Left lung (tissue), 10 donors: ENCODE measurements around the gene CLECL1. TPM values are rescaled to one million over a fixed set of nuclear protein-coding genes. Genes with fewer than 3 reads are reported as not detected.

ENCODE experiments used
- ATAC-seq: fragments of 200-7000 bp; cut with Tn5 transposase; one replicate; pipeline ENCODE4 v1.9.1; 2020; ENCODE audit warnings: moderate library complexity
- DNase-seq, 4 donors: peaks; one replicate each; pipeline ENCODE4 v3.0.0-alpha.2; 2013 to 2020
- H3K27ac ChIP-seq, 2 donors: fragments of 200-600 bp; sonication (generic) in 1 of 2; one replicate each; pipeline versions ENCODE4 v1.5.0 to v1.8.0; 2020 to 2021
- H3K27me3 ChIP-seq, 2 donors: fragments of 200-600 bp; sonication (generic) in 1 of 2; one replicate each; pipeline versions ENCODE4 v1.5.0 to v1.8.0; 2020 to 2021
- H3K36me3 ChIP-seq, 2 donors: fragments of 200-600 bp; sonication (generic) in 1 of 2; one replicate each; pipeline versions ENCODE4 v1.5.0 to v1.8.0; 2020 to 2021
- H3K4me1 ChIP-seq, 2 donors: fragments of 200-600 bp; one replicate each; pipeline ENCODE4 v1.8.0; 2021
- H3K4me3 ChIP-seq, 2 donors: fragments of 200-600 bp; sonication (generic) in 1 of 2; one replicate each; pipeline versions ENCODE4 v1.5.0 to v1.8.0; 2020 to 2021; ENCODE audit warnings: mild to moderate bottlenecking in 1 of 2
- H3K9me3 ChIP-seq, 2 donors: fragments of 200-600 bp; sonication (generic) in 1 of 2; one replicate each; pipeline versions ENCODE4 v1.5.0 to v1.8.0; 2020 to 2021
- intact Hi-C, 2 donors: fragments of 100-400 bp; cut with DNase I; formaldehyde crosslinking; loops; one replicate each; pipeline versions ENCODE4 v1.11.2 to v1.14.2; 2022
- polyA plus RNA-seq, 6 donors: library from polyadenylated mRNA; unstranded; fragments of 120-200 nt; gene quantifications; one replicate each; pipeline ENCODE4 v1.2.1, GENCODE V29; 2013; ENCODE audit not compliant: insufficient read length in 6 of 6
- total RNA-seq, 2 donors: library from RNA; stranded (reverse); fragmentation: NEBNext Ultra II Directional; extraction: Animal tissue kit (Norgen Biotek cat#: 25700); gene quantifications; one replicate each; pipeline ENCODE4 v1.2.1, GENCODE V29; 2021
- TF ChIP-seq, protein P1 (sequence below), 2 donors: fragments of 200-600 bp; sonication (generic) in 1 of 2; IDR thresholded peaks; one replicate each; pipeline versions ENCODE4 v1.5.0 to v1.8.0; 2021; ENCODE audit warnings: antibody characterized with exemption in 2 of 2
- donor health status: DM: no; HTN: yes; CAD: no.
- donor health status: DM: no; HTN: no; CAD: no.

CLECL1 gene
- total and polyA plus RNA-seq, 8 donors = 0.15 to 0.52 (median 0.37) TPM; not detected in 2

DNA sequence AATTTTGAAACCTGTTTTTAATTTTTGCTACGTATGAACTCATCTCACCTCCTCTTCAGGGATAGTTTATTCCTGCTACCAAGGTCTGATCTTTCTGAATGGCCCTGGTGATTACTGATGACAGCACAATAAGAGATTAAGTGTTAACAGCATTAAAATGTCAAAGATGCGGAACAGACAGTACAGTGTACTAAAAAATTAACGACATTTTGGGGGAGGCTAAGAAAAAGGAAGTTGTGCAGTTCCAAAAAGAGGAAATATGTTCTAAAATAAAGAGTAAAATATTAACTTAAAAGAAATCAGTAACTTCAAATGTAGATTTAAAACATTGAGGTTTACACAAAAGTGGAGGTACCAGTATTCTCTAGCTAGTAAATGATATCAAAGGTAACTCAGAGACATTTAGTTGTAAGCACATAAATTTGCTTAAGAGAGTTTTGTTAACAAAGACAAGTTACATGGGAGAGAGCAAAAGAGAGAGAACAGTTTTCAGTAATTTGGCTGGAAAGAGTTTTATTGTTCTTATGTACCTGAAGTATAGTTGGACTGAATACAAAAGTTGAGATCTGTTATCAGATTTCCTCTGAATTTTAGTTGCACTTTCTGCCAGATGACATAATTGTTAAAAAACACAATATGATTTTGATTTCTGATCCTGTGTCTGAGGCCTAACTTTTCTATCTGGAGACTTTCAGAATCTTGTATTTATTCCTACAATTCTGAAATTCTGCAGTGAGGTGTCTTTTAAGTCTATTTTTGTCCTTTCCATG lies 4.2 kb upstream of the CLECL1 start:
- H3K4me1 ChIP-seq = peaks cover 0 to 19% of the 10 kb centered on the region in 2 donors
- ATAC-seq = peak; percentile 51
- H3K4me3 ChIP-seq = no peak overlapping the region
- H3K9me3 ChIP-seq = no peaks in the 10 kb centered on the region
- TF ChIP-seq, protein P1, sequence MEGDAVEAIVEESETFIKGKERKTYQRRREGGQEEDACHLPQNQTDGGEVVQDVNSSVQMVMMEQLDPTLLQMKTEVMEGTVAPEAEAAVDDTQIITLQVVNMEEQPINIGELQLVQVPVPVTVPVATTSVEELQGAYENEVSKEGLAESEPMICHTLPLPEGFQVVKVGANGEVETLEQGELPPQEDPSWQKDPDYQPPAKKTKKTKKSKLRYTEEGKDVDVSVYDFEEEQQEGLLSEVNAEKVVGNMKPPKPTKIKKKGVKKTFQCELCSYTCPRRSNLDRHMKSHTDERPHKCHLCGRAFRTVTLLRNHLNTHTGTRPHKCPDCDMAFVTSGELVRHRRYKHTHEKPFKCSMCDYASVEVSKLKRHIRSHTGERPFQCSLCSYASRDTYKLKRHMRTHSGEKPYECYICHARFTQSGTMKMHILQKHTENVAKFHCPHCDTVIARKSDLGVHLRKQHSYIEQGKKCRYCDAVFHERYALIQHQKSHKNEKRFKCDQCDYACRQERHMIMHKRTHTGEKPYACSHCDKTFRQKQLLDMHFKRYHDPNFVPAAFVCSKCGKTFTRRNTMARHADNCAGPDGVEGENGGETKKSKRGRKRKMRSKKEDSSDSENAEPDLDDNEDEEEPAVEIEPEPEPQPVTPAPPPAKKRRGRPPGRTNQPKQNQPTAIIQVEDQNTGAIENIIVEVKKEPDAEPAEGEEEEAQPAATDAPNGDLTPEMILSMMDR (IDR thresholded peaks at IDR 0.05) = no peak
- no peaks in the 10 kb centered on the region for H3K36me3 ChIP-seq
- no peak for DNase-seq
- intact Hi-C loops = no loop called here
- peak overlapping the region; percentile 43 to 69 for H3K27ac ChIP-seq
- no peaks in the 10 kb centered on the region for H3K27me3 ChIP-seq

DNA sequence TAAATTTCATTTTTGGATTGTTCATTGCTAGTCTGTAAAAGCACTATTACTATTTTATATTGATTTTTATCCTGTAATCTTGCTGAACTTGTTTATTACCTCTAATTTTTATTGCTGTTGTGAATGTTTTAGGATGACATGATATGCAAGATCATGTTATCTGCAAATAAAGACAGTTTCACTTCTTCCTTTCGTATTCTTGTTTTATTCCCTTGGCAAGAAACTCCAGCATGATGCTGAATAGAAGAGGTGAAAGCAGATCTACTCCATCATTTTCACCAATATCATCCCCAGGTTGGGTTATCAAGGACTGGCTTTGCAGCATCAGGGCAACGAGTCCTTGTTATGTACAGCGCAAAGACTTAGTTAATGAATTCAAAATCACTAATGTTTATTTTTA lies 2.7 kb upstream of the CLECL1 start:
- no peak for ATAC-seq
- no peaks in the 10 kb centered on the region for H3K9me3 ChIP-seq
- no peaks in the 10 kb centered on the region for H3K27me3 ChIP-seq
- H3K4me3 ChIP-seq = no peak overlapping the region
- TF ChIP-seq, protein P1 (IDR thresholded peaks at IDR 0.05) = no peak
- DNase-seq = no peak
- peaks cover 0 to 19% of the 10 kb centered on the region in 2 donors for H3K4me1 ChIP-seq
- H3K36me3 ChIP-seq = no peaks in the 10 kb centered on the region
- no peak overlapping the region for H3K27ac ChIP-seq
- intact Hi-C loops = no loop called here

DNA sequence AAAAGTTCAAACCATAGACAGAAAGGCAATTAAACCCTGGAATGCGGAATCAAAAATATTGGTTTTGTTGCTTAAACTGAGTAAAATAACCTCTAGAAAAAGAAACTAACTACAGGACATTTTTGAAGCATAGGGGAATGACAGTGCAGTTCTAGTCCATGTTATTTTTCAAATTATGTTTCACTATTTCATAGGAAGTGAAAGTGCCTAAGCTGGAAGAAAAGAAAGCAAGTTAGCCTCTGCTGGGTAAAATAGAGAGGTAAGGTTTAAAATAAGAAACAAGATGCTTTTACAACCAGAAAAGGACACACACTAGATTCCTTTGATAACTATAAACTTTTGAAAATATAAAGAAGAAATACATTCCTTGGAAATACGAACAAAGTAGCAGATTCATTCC lies 1.1 kb downstream of the CLECL1 start:
- ATAC-seq (peak; percentile 32), DNase-seq (no peak)
- TF ChIP-seq, protein P1 (IDR thresholded peaks at IDR 0.05) = no peak
- Histone ChIP-seq H3K9me3 (no peaks in the 10 kb centered on the region), H3K27me3 (no peaks in the 10 kb centered on the region), H3K4me1 (peaks cover 0 to 5% of the 10 kb centered on the region in 2 donors), H3K27ac (peak overlapping the region in 1 of 2 donors; percentile 57), H3K36me3 (no peaks in the 10 kb centered on the region), H3K4me3 (no peak overlapping the region)
- intact Hi-C loops = no loop called here

DNA sequence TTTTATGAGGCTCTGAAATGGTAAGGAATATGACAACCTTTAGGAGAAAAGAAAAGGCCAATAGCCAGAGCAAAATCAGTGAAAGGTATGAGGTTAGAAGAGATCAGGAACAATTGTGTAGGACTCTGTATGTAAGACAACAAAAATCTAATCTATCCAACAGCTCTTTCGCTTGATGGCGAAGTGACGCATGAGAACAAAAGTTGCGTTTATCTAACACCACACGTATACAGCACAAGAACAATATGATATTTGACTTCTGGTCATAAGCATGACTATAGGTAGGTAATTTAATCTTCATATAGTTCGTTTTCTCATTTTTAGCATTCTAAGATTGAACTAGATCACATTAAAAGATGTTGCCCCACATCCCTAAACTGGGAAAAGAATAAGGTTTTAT lies 1.5 kb downstream of the CLECL1 start:
- Histone ChIP-seq H3K9me3 (no peaks in the 10 kb centered on the region), H3K36me3 (no peaks in the 10 kb centered on the region), H3K4me3 (no peak overlapping the region), H3K27me3 (no peaks in the 10 kb centered on the region), H3K27ac (peak overlapping the region in 1 of 2 donors; percentile 57), H3K4me1 (peaks cover 0 to under 1% of the 10 kb centered on the region in 2 donors)
- ATAC-seq = no peak
- DNase-seq = no peak
- TF ChIP-seq, protein P1 (IDR thresholded peaks at IDR 0.05) = no peak
- intact Hi-C loops = no loop called here

DNA sequence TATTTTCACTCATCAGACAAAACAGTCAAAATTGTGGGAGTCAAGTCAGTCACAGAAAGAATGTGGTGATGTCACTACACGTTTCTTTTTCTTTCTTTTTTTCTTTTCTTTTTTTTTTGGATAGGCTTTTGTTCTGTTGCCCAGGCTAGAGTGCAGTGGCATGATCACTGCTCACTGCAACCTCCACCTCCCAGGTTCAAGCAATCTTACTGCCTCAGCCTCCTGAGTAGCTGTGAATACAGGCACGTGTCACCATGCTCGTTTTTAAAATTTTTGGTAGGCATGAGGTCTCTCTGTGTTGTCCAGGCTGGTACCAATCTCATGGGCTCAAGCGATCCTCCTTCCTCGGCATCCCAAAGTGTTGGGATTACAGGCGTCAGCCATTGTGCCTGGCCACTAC lies 2.3 kb downstream of the CLECL1 start:
- ATAC-seq (no peak), DNase-seq (no peak)
- H3K4me3 ChIP-seq = no peak overlapping the region
- no peaks in the 10 kb centered on the region for H3K9me3 ChIP-seq
- intact Hi-C loops = no loop called here
- TF ChIP-seq, protein P1 (IDR thresholded peaks at IDR 0.05) = no peak
- H3K36me3 ChIP-seq = no peaks in the 10 kb centered on the region
- H3K27ac ChIP-seq = no peak overlapping the region
- H3K4me1 ChIP-seq = no peaks in the 10 kb centered on the region
- no peaks in the 10 kb centered on the region for H3K27me3 ChIP-seq
